IMR-90 (cell line): ENCODE results near the gene CHAC1. TPM values are rescaled to one million over a fixed set of nuclear protein-coding genes. Genes with fewer than 3 reads are reported as not detected.

Experiments used
- ATAC-seq: fragments of 200-7000 bp; cut with Tn5 transposase; 2 replicates; pipeline ENCODE4 v1.9.1; 2020; ENCODE audit warnings: low read depth, mild to moderate bottlenecking, moderate library complexity
- BruUV-seq: library from RNA; stranded (reverse); fragments of 400-500 nt; replicated peaks from 2 replicates; lab custom pipeline; 2021; lab: Mats Ljungman, UMichigan
- CTCF ChIA-PET: fragments of 300-600 bp; formaldehyde crosslinking; extraction: SDS; loops from one replicate; lab custom pipeline; 2021; ENCODE audit warnings: antibody characterized with exemption; lab: Yijun Ruan, JAX
- POLR2A ChIA-PET: fragments of 300-600 bp; sonication (Branson Sonifier 250); formaldehyde crosslinking; loops from one replicate; lab custom pipeline; 2022; ENCODE audit warnings: antibody characterized with exemption; ENCODE audit not compliant: unreplicated experiment; lab: Charles Lee
- DNase-seq: peaks from one replicate; pipeline ENCODE4 v3.0.0; 2013
- H2AFZ ChIP-seq: replicated peaks from 2 replicates; pipeline ENCODE3; 2013; ENCODE audit warnings: low read length, mild to moderate bottlenecking; ENCODE audit not compliant: poor library complexity
- H2AK5ac ChIP-seq: 2 replicates; pipeline ENCODE4 v1.6.1; 2013; ENCODE audit warnings: low read depth, low read length, inconsistent platforms
- H2AK9ac ChIP-seq: replicated peaks from 2 replicates; pipeline ENCODE3; 2013; ENCODE audit warnings: mild to moderate bottlenecking, low read depth, low read length, moderate library complexity; ENCODE audit not compliant: poor library complexity
- H2BK120ac ChIP-seq: 2 replicates; pipeline ENCODE4 v1.6.1; 2013; ENCODE audit warnings: low read depth, low read length, inconsistent platforms
- H2BK15ac ChIP-seq: 3 replicates; pipeline ENCODE4 v1.6.1; 2013; ENCODE audit warnings: low read depth, low read length, inconsistent platforms
- H2BK20ac ChIP-seq: 2 replicates; pipeline ENCODE4 v1.6.1; 2013; ENCODE audit warnings: low read depth, mild to moderate bottlenecking, inconsistent platforms, low read length, moderate library complexity
- H2BK5ac ChIP-seq: 2 replicates; pipeline ENCODE4 v1.6.1; 2013; ENCODE audit warnings: mild to moderate bottlenecking, low read depth, low read length, inconsistent platforms; ENCODE audit not compliant: poor library complexity, severe bottlenecking
- H3K14ac ChIP-seq: replicated peaks from 2 replicates; pipeline ENCODE4 v1.6.1; 2013; ENCODE audit warnings: low read depth, low read length, inconsistent platforms
- H3K18ac ChIP-seq: 2 replicates; pipeline ENCODE4 v1.6.1; 2013; ENCODE audit warnings: low read depth, low read length, control low read depth
- H3K23ac ChIP-seq: 2 replicates; pipeline ENCODE4 v1.6.1; 2013; ENCODE audit warnings: low read depth, low read length, inconsistent platforms
- H3K27ac ChIP-seq: 2 replicates; pipeline ENCODE4 v1.5.1; 2013; ENCODE audit warnings: mild to moderate bottlenecking, control low read depth, low read length; ENCODE audit not compliant: insufficient read depth
- H3K27me3 ChIP-seq: 2 replicates; pipeline ENCODE4 v1.6.1; 2013; ENCODE audit warnings: low read length; ENCODE audit not compliant: control insufficient read depth, insufficient read depth
- H3K36me3 ChIP-seq: 2 replicates; pipeline ENCODE4 v1.6.1; 2013; ENCODE audit warnings: low read length, mixed read lengths; ENCODE audit not compliant: control insufficient read depth, insufficient read depth
- H3K4ac ChIP-seq: 2 replicates; pipeline ENCODE4 v1.6.1; 2013; ENCODE audit warnings: low read depth, low read length, inconsistent platforms
- H3K4me1 ChIP-seq: 2 replicates; pipeline ENCODE4 v1.6.1; 2013; ENCODE audit warnings: low read length, mixed read lengths; ENCODE audit not compliant: control insufficient read depth, insufficient read depth
- H3K4me2 ChIP-seq: 2 replicates; pipeline ENCODE4 v1.6.1; 2013; ENCODE audit warnings: low read depth, mild to moderate bottlenecking, control low read depth, low read length, moderate library complexity
- H3K4me3 ChIP-seq: 2 replicates; pipeline ENCODE4 v1.5.1; 2013; ENCODE audit warnings: low read depth, mild to moderate bottlenecking, control low read depth, low read length, moderate library complexity; ENCODE audit not compliant: insufficient read depth
- H3K56ac ChIP-seq: 2 replicates; pipeline ENCODE4 v1.6.1; 2013; ENCODE audit warnings: low read length, inconsistent platforms; ENCODE audit not compliant: insufficient read depth; ENCODE audit errors: extremely low read depth
- H3K79me1 ChIP-seq, 2 experiments: 2 replicates each; pipeline ENCODE4 v1.6.1; 2013; ENCODE audit warnings: low read length in 2 of 2, inconsistent platforms in 1 of 2, low read depth in 1 of 2
- H3K9ac ChIP-seq: 2 replicates; pipeline ENCODE4 v1.6.1; 2013; ENCODE audit warnings: low read depth, low read length, control low read depth
- H3K9me1 ChIP-seq: 2 replicates; pipeline ENCODE4 v1.6.1; 2013; ENCODE audit warnings: low read length, inconsistent platforms; ENCODE audit not compliant: insufficient read depth
- H3K9me3 ChIP-seq: 2 replicates; pipeline ENCODE4 v1.6.1; 2013; ENCODE audit warnings: low read length; ENCODE audit not compliant: control insufficient read depth, insufficient read depth
- H4K20me1 ChIP-seq: 2 replicates; pipeline ENCODE4 v1.6.1; 2013; ENCODE audit warnings: low read length, inconsistent platforms; ENCODE audit not compliant: insufficient read depth
- H4K5ac ChIP-seq: 2 replicates; pipeline ENCODE4 v1.6.1; 2013; ENCODE audit warnings: mild to moderate bottlenecking, low read depth, low read length, control low read depth
- H4K8ac ChIP-seq, 2 experiments: 2 replicates each; pipeline ENCODE4 v1.6.1; 2013; ENCODE audit warnings: low read depth in 2 of 2, low read length in 2 of 2, control low read depth in 1 of 2, inconsistent platforms in 1 of 2
- H4K91ac ChIP-seq: 2 replicates; pipeline ENCODE4 v1.6.1; 2013; ENCODE audit warnings: low read depth, low read length, inconsistent platforms; ENCODE audit not compliant: insufficient read depth
- CEBPB ChIP-seq: IDR thresholded peaks from 2 replicates; pipeline ENCODE4 v1.6.1; 2012; ENCODE audit warnings: low read depth, low read length, improper control_type of control experiment
- CHD1 ChIP-seq: IDR thresholded peaks from 2 replicates; pipeline ENCODE4 v1.6.1; 2012; ENCODE audit warnings: low read depth, low read length, improper control_type of control experiment
- ELK1 ChIP-seq: fragments of 150-350 bp; IDR thresholded peaks from 2 replicates; pipeline ENCODE4 v1.6.1; 2016; ENCODE audit warnings: low read depth, mild to moderate bottlenecking, low read length, moderate library complexity, borderline replicate concordance
- FOS ChIP-seq: fragments of 150-350 bp; IDR thresholded peaks from 2 replicates; pipeline ENCODE4 v1.6.1; 2016; ENCODE audit warnings: low read depth, low read length
- MAFK ChIP-seq: IDR thresholded peaks from 2 replicates; pipeline ENCODE4 v1.6.1; 2012; ENCODE audit warnings: low read depth, low read length, improper control_type of control experiment
- MAZ ChIP-seq: IDR thresholded peaks from 2 replicates; pipeline ENCODE4 v1.6.1; 2012; ENCODE audit warnings: low read depth, mild to moderate bottlenecking, low read length, improper control_type of control experiment, moderate library complexity, borderline replicate concordance
- MXI1 ChIP-seq: IDR thresholded peaks from 2 replicates; pipeline ENCODE4 v1.6.1; 2012; ENCODE audit warnings: low read depth, mild to moderate bottlenecking, low read length, moderate library complexity, borderline replicate concordance
- NFE2L2 ChIP-seq: fragments of 150-350 bp; IDR thresholded peaks from 2 replicates; pipeline ENCODE4 v1.6.1; 2016; ENCODE audit warnings: low read depth, mild to moderate bottlenecking, low read length
- POLR2A ChIP-seq: IDR thresholded peaks from 2 replicates; pipeline ENCODE4 v1.6.1; 2012; ENCODE audit warnings: mild to moderate bottlenecking, low read depth, low read length
- RAD21 ChIP-seq: IDR thresholded peaks from 2 replicates; pipeline ENCODE4 v1.6.1; 2012; ENCODE audit warnings: low read length, improper control_type of control experiment
- RCOR1 ChIP-seq: IDR thresholded peaks from 2 replicates; pipeline ENCODE4 v1.6.1; 2012; ENCODE audit warnings: mild to moderate bottlenecking, low read length, improper control_type of control experiment; ENCODE audit not compliant: insufficient replicate concordance
- RFX5 ChIP-seq: IDR thresholded peaks from 2 replicates; pipeline ENCODE4 v1.8.0; 2012; ENCODE audit warnings: low read depth, mild to moderate bottlenecking, low read length, moderate library complexity
- SMC3 ChIP-seq: fragments of 150-350 bp; IDR thresholded peaks from 2 replicates; pipeline ENCODE4 v1.6.1; 2016; ENCODE audit warnings: low read depth, mild to moderate bottlenecking, antibody characterized with exemption, low read length, moderate library complexity
- USF2 ChIP-seq: fragments of 150-350 bp; IDR thresholded peaks from 2 replicates; pipeline ENCODE4 v1.6.1; 2017; ENCODE audit warnings: mild to moderate bottlenecking, antibody characterized with exemption, low read length, low read depth
- WGBS, 2 experiments: methylation state at CpG; one replicate each; pipeline versions ENCODE4 v1.1.5 to v1.1.7; 2013; ENCODE audit warnings: missing lambda C conversion rate in 2 of 2; ENCODE audit not compliant: insufficient read length in 1 of 2; ENCODE audit errors: extremely low coverage in 2 of 2; 5-methylcytosine and 5-hydroxymethylcytosine counted together
- dilution Hi-C: fragments of 300-500 bp; cut with HindIII; formaldehyde crosslinking; loops from one replicate; pipeline ENCODE4 v1.14.3; 2018; ENCODE audit warnings: low sequenced_read_pairs; ENCODE audit not compliant: unreplicated experiment
- in situ Hi-C: fragments of 300-500 bp; cut with MboI; formaldehyde crosslinking; loops from 3 replicates; pipeline ENCODE4 v1.14.3; 2019; ENCODE audit warnings: low sequenced_read_pairs, inconsistent platforms, mixed read lengths
- intact Hi-C: fragments of 100-400 bp; cut with micrococcal nuclease; formaldehyde crosslinking; loops from 2 replicates; pipeline ENCODE4 v1.10.0; 2022
- polyA plus RNA-seq, 3 experiments: library from polyadenylated mRNA; depleted of rRNA; stranded (reverse); fragments of >200 nt; gene quantifications; 2 replicates each; pipeline ENCODE4 v1.2.3, GENCODE V29; 2012; ENCODE audit warnings: low replicate concordance in 1 of 3
- total RNA-seq: library from RNA; depleted of rRNA; stranded (reverse); fragments of >200 nt; gene quantifications from 2 replicates; pipeline ENCODE4 v1.2.3, GENCODE V29; 2012
- TF ChIP-seq, protein P1 (sequence below): conservative IDR thresholded peaks from 2 replicates; pipeline ENCODE4 v1.5.1; 2012; ENCODE audit warnings: mild to moderate bottlenecking, low read depth, low read length, improper control_type of control experiment

CHAC1 gene
- total and polyA plus RNA-seq, 2 of the 4 experiments (the other 2 are of a cell fraction), result 51.3 to 77.8 TPM

- Histone ChIP-seq H2BK20ac (no peak overlapping the region), H4K20me1 (peaks cover 44% of the 10 kb centered on the region), H3K56ac (no peak overlapping the region), H2AFZ (peak overlapping the region; percentile 64), H2BK15ac (no peak overlapping the region), H2AK9ac (peak overlapping the region; percentile 66), H3K14ac (no peak overlapping the region), H3K79me1 (peaks cover 15 to 37% of the 10 kb centered on the region in 2 experiments), H3K9me1 (peaks cover 28% of the 10 kb centered on the region), H2BK5ac (peak overlapping the region; percentile 9), H3K4ac (peak overlapping the region; percentile 3), H4K5ac (no peak overlapping the region), H3K4me2 (no peak overlapping the region), H4K8ac (peak overlapping the region in 1 of 2 experiments; percentile 55; a peak in 1 of 4 replicates), H3K4me1 (peaks cover 25% of the 10 kb centered on the region), H3K9me3 (no peaks in the 10 kb centered on the region), H3K18ac (no peak overlapping the region), H3K27me3 (no peaks in the 10 kb centered on the region), H3K27ac (peak overlapping the region; percentile 4; the same call in 1 of the 2 replicates), H2BK120ac (no peak overlapping the region), H3K23ac (no peak overlapping the region), H2AK5ac (no peak overlapping the region; the same call in 1 of the 2 replicates), H4K91ac (no peak overlapping the region), H3K36me3 (peaks cover 26% of the 10 kb centered on the region), H3K9ac (no peak overlapping the region), H3K4me3 (no peak overlapping the region)
- in situ Hi-C loops, result no loop called here
- POLR2A ChIA-PET, result no interaction called here
- 67% methylated on average over 8 of the region's 22 CpGs; no CpG with 5 or more reads in 1 of the 2 experiments for whole genome bisulfite sequencing, 2 experiments
- no TSS peak for BruUV-seq
- dilution Hi-C loops, result no loop called here
- DNase-seq (no peak), ATAC-seq (no peak)
- intact Hi-C loops, result no loop called here
- CTCF ChIA-PET, result no interaction called here
- no peak for TF ChIP-seq CEBPB
- no peak for TF ChIP-seq FOS
- no peak for TF ChIP-seq CHD1
- TF ChIP-seq, protein P1, sequence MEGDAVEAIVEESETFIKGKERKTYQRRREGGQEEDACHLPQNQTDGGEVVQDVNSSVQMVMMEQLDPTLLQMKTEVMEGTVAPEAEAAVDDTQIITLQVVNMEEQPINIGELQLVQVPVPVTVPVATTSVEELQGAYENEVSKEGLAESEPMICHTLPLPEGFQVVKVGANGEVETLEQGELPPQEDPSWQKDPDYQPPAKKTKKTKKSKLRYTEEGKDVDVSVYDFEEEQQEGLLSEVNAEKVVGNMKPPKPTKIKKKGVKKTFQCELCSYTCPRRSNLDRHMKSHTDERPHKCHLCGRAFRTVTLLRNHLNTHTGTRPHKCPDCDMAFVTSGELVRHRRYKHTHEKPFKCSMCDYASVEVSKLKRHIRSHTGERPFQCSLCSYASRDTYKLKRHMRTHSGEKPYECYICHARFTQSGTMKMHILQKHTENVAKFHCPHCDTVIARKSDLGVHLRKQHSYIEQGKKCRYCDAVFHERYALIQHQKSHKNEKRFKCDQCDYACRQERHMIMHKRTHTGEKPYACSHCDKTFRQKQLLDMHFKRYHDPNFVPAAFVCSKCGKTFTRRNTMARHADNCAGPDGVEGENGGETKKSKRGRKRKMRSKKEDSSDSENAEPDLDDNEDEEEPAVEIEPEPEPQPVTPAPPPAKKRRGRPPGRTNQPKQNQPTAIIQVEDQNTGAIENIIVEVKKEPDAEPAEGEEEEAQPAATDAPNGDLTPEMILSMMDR, result no peak
- TF ChIP-seq RFX5, result no peak
- TF ChIP-seq USF2, result no peak
- no peak for TF ChIP-seq RAD21
- no peak for TF ChIP-seq SMC3
- no peak for TF ChIP-seq MXI1
- TF ChIP-seq MAZ, result no peak
- TF ChIP-seq POLR2A, result no peak
- no peak for TF ChIP-seq RCOR1
- TF ChIP-seq ELK1, result no peak
- no peak for TF ChIP-seq NFE2L2
- TF ChIP-seq MAFK, result no peak
Observed at GRCh38 chr15:40959331-40960141, 6.3 kb downstream of the CHAC1 start.
